Right forelimb (tissue), 1 donor: Measurements from ENCODE around the gene C5orf47.
A peak's percentile ranks its signal among the peaks of the same experiment; 100 is the strongest.

Source experiments
- DNase-seq: peaks from one replicate; pipeline ENCODE4 v3.0.0-alpha.2; 2018

C5orf47 gene

GRCh38 chr5:174045470-174046025 is 56.6 kb downstream of the C5orf47 start, which contains the start of gene NSG2:
NSG2 (plus strand) TSS chr5:174045706; CDS start chr5:174046756, 1,050 bp downstream.
- peak; percentile 88 for DNase-seq

GRCh38 chr5:174046558-174046957 is 57.6 kb downstream of the C5orf47 start:
- no peak for DNase-seq

- no peak for DNase-seq
Observed at GRCh38 chr5:174047472-174048099, 58.6 kb downstream of the C5orf47 start.

- no peak for DNase-seq
Observed at GRCh38 chr5:174052636-174053035, 63.7 kb downstream of the C5orf47 start.

GRCh38 chr5:174053905-174054304 is 64.9 kb downstream of the C5orf47 start:
- DNase-seq: no peak
